Tracheal epithelial cell (primary cell): Measurements from ENCODE around the gene MAB21L4. TPM values are rescaled to one million over a fixed set of nuclear protein-coding genes. Genes with fewer than 3 reads are reported as not detected.

Source experiments
- total RNA-seq: library from RNA; depleted of rRNA; stranded (reverse); fragments of >200 nt; gene quantifications from 2 replicates; pipeline ENCODE4 v1.2.1, GENCODE V29; 2014

The MAB21L4 gene
- total RNA-seq = 0.85 and 3.4 TPM in 2 replicates

GRCh38 chr2:240895656-240896388 is at the start of gene MAB21L4:
Gene MAB21L4, minus strand, starts transcription at chr2:240896156. Its CDS starts 159 bp downstream, at chr2:240895997.

DNA sequence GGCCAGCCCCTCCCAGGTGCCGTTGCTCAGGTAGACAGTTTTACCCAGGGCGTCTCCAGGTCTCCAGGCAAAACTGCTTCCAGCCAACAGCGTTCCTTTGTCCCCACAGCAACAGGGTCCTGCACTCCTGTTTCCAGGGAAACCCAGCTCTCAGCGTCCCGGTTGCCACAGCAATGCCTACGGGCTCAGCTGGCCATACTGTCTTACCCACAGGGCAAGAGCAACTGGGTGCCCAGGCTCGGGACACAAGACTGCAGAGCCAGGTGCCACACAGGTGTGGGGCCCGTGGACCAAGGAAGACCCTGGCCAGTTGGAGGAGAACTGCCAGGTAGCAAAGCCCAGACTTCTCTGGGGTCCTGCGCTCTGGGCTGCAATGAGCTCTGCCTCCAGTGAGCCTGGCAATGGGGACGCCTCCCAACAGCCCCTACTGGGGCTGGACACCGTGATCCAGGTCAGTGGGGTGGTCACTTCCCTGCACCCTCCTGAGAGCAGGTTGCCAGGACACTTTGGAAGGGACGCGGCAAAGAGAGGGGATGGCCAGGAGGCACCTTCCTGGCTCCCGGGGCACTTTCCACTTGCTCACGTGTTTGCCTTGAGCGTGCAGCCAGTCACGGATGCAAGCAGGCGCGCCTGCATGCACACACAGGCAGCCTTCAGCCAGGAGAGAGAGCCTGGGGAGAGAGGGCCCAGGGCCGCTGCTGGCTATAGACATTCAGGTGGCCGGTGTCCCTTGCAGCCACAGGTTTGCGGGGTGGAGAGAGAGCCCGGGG is 10.4 kb upstream of the MAB21L4 start, which contains the start of gene CROCC2:
Gene CROCC2, plus strand, starts transcription at position 196 of the 770 bp plus-strand sequence. Its CDS starts 178 bp downstream, at position 374.

GRCh38 chr2:240868286-240869108 is 27.5 kb downstream of the MAB21L4 start, which contains the start of gene AGXT:
Gene AGXT, plus strand, starts transcription at chr2:240868824. Its CDS starts 42 bp downstream, at chr2:240868866.

Other genes starting within 250 kb of the MAB21L4 start
- not detected in 2 replicates for gene AQP12B, start 213.3 kb downstream of the MAB21L4 start, total RNA-seq
- not detected in 2 replicates for gene AQP12A, start 204.3 kb downstream of the MAB21L4 start, total RNA-seq
- gene KIF1A, start 75.9 kb downstream of the MAB21L4 start, total RNA-seq = 0.72 TPM in 1 of 2 replicates, not detected in the other
- not detected in 2 replicates for gene AGXT, start 27.3 kb downstream of the MAB21L4 start, total RNA-seq
- not detected in 2 replicates for gene CROCC2, start 10.2 kb upstream of the MAB21L4 start, total RNA-seq
- gene SNED1, start 102.5 kb upstream of the MAB21L4 start, total RNA-seq = 0.48 TPM in 1 of 2 replicates, not detected in the other
- 19.3 and 28.3 TPM in 2 replicates for gene MTERF4, start 206.1 kb upstream of the MAB21L4 start, total RNA-seq